H1 (cell line): ENCODE data around the gene MKX.

Source experiments
- EP300 ChIP-seq, 2 experiments: IDR thresholded peaks; 1 replicate in 1 of 2; 2 replicates in 1 of 2; pipeline ENCODE4 v1.6.1; 2011 to 2012; ENCODE audit warnings: low read depth in 2 of 2, low read length in 2 of 2, mild to moderate bottlenecking in 2 of 2, borderline replicate concordance in 1 of 2, inconsistent platforms in 1 of 2, moderate library complexity in 1 of 2
- JUN ChIP-seq: IDR thresholded peaks from 2 replicates; pipeline ENCODE4 v1.6.1; 2011; ENCODE audit warnings: low read depth, mild to moderate bottlenecking, improper control_type of control experiment, low read length
- NRF1 ChIP-seq: IDR thresholded peaks from 2 replicates; pipeline ENCODE4 v1.6.1; 2011; ENCODE audit warnings: mild to moderate bottlenecking, low read depth, low read length, improper control_type of control experiment
- PHF8 ChIP-seq: fragments of 200-600 bp; sonication (generic); conservative IDR thresholded peaks from 2 replicates; pipeline ENCODE4 v1.7.1; 2012; ENCODE audit warnings: low read depth, mild to moderate bottlenecking, inconsistent platforms, low read length, moderate library complexity
- POLR2AphosphoS5 ChIP-seq: IDR thresholded peaks from 2 replicates; pipeline ENCODE4 v1.6.1; 2011; ENCODE audit warnings: low read depth, low read length
- TF ChIP-seq, protein P1 (sequence below): IDR thresholded peaks from 2 replicates; pipeline ENCODE4 v1.6.1; 2011; ENCODE audit warnings: low read depth, mild to moderate bottlenecking, low read length; ENCODE audit not compliant: insufficient read depth
- TF ChIP-seq, protein P2 (sequence below), 3 experiments: IDR thresholded peaks; 1 replicate in 2 of 3; 2 replicates in 1 of 3; pipeline versions ENCODE4 v1.5.1 to v1.6.1; 2011; ENCODE audit warnings: low read length in 3 of 3, mild to moderate bottlenecking in 3 of 3, inconsistent platforms in 2 of 3, low read depth in 1 of 3, moderate library complexity in 1 of 3; ENCODE audit not compliant: insufficient read depth in 1 of 3; ENCODE audit errors: control extremely low read depth in 1 of 3

DNA sequence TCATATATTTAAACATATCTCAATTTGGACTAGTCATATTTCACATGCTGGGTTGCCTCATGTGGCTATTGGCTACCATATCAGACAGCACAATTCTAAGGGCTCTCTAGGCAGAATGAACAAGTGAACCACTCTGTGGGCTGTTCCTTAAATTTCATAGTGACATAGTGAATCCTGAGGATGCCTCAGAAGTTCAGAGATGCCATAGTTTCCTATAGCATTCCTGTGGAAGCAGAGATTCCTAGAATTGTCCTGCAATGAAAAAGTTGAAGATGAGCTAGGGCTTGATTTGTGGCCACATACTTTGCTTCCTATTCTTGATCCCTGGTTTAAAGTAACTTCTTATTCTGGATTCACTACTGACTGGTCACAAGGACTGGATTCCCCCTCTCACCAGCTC, 35.6 kb downstream of the MKX start:
- TF ChIP-seq, protein P1, sequence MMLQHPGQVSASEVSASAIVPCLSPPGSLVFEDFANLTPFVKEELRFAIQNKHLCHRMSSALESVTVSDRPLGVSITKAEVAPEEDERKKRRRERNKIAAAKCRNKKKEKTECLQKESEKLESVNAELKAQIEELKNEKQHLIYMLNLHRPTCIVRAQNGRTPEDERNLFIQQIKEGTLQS = no peak
- TF ChIP-seq, protein P2, sequence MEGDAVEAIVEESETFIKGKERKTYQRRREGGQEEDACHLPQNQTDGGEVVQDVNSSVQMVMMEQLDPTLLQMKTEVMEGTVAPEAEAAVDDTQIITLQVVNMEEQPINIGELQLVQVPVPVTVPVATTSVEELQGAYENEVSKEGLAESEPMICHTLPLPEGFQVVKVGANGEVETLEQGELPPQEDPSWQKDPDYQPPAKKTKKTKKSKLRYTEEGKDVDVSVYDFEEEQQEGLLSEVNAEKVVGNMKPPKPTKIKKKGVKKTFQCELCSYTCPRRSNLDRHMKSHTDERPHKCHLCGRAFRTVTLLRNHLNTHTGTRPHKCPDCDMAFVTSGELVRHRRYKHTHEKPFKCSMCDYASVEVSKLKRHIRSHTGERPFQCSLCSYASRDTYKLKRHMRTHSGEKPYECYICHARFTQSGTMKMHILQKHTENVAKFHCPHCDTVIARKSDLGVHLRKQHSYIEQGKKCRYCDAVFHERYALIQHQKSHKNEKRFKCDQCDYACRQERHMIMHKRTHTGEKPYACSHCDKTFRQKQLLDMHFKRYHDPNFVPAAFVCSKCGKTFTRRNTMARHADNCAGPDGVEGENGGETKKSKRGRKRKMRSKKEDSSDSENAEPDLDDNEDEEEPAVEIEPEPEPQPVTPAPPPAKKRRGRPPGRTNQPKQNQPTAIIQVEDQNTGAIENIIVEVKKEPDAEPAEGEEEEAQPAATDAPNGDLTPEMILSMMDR (IDR thresholded peaks at IDR 0.05; ENCODE audit: control extremely low read depth in 1 of 3, insufficient read depth in 1 of 3, low read depth in 1 of 3, low read length in 3 of 3) = no peak
- TF ChIP-seq NRF1 (no peak), JUN (no peak), POLR2AphosphoS5 (no peak), PHF8 (no peak), EP300 (IDR thresholded peaks at IDR 0.05; ENCODE audit: borderline replicate concordance in 1 of 2, low read depth in 2 of 2, low read length in 2 of 2) (no peak)
